Gastroesophageal sphincter (tissue), 3 donors: ENCODE results near the gene C10orf62.

Source experiments
- CTCF ChIP-seq, 4 experiments: fragments of 200-600 bp in 2 of 4; fragments of 450-650 bp in 2 of 4; sonication (generic) in 1 of 4; IDR thresholded peaks; one replicate each; pipeline ENCODE4 v1.5.1; 2017 to 2019; ENCODE audit warnings: antibody characterized with exemption in 4 of 4, mild to moderate bottlenecking in 2 of 4, moderate library complexity in 2 of 4
- EP300 ChIP-seq: sonication (generic); formaldehyde crosslinking; IDR thresholded peaks from one replicate; pipeline ENCODE4 v1.6.1; 2017; ENCODE audit warnings: antibody characterized with exemption, mild to moderate bottlenecking
- POLR2A ChIP-seq, 2 donors: fragments of 450-650 bp; IDR thresholded peaks; one replicate each; pipeline ENCODE4 v1.6.1; 2017; ENCODE audit warnings: antibody characterized with exemption in 2 of 2, mild to moderate bottlenecking in 2 of 2, moderate library complexity in 1 of 2
- POLR2AphosphoS5 ChIP-seq: sonication (generic); formaldehyde crosslinking; IDR thresholded peaks from one replicate; pipeline ENCODE4 v1.6.1; 2017; ENCODE audit warnings: antibody characterized with exemption

DNA sequence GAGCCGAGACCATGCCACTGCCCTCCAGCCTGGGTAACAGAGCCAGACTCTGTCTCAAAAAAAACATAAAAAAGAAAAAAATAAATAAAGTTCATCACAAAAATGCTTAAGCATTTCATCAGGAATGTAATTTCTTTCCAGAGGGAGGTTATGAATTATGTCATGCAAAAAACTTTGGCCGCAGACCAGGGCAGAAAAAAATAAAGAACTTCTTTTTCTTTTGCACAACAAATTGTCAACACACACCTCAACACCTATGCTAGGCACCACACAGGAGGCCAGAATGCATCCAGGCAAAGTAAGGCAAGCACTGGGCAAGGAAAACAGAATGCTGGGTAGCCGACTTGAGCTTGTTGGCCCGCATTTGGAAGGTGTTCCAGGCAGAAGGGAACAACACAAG lies 3.9 kb downstream of the C10orf62 start:
- TF ChIP-seq CTCF (IDR thresholded peaks at IDR 0.05) (no peak), EP300 (no peak), POLR2A (IDR thresholded peaks at IDR 0.05) (no peak), POLR2AphosphoS5 (peak; percentile 45)
